GM23338 (cell line): Measurements from ENCODE around the gene HACL1. TPM values are rescaled to one million over a fixed set of nuclear protein-coding genes. Genes with fewer than 3 reads are reported as not detected.

Experiments
- CREB1 ChIP-seq: fragments of 250-450 bp; sonication (Bioruptor Pico); IDR thresholded peaks from 2 replicates; pipeline ENCODE4 v1.5.0; 2020; ENCODE audit warnings: low read depth, mild to moderate bottlenecking, moderate library complexity
- CTCF ChIP-seq, 2 experiments: fragments of 200-600 bp in 1 of 2; sonication (generic) in 1 of 2; conservative IDR thresholded peaks; 2 replicates each; pipeline versions ENCODE4 v1.5.1 to v1.6.1; 2016 to 2017; ENCODE audit warnings: antibody characterized with exemption in 2 of 2, low read depth in 2 of 2, mild to moderate bottlenecking in 2 of 2, moderate library complexity in 1 of 2
- ETS1 ChIP-seq: IDR thresholded peaks from 2 replicates; pipeline ENCODE4 v1.6.1; 2016; ENCODE audit warnings: antibody characterized with exemption
- EZH2 ChIP-seq: fragments of 200-600 bp; sonication (generic); IDR thresholded peaks from one replicate; pipeline ENCODE4 v1.8.0; 2017; ENCODE audit warnings: antibody characterized with exemption, mild to moderate bottlenecking, low read depth; ENCODE audit not compliant: unreplicated experiment
- EZH2phosphoT487 ChIP-seq: fragments of 200-600 bp; sonication (generic); IDR thresholded peaks from one replicate; pipeline ENCODE4 v1.8.1; 2018; ENCODE audit warnings: antibody characterized with exemption; ENCODE audit not compliant: unreplicated experiment
- JUNB ChIP-seq: IDR thresholded peaks from one replicate; pipeline ENCODE4 v1.6.1; 2016; ENCODE audit warnings: antibody characterized with exemption; ENCODE audit not compliant: unreplicated experiment
- NANOG ChIP-seq: IDR thresholded peaks from 2 replicates; pipeline ENCODE4 v1.6.1; 2016; ENCODE audit warnings: antibody characterized with exemption, borderline replicate concordance
- POLR2AphosphoS5 ChIP-seq: IDR thresholded peaks from 2 replicates; pipeline ENCODE4 v1.6.1; 2016; ENCODE audit warnings: antibody characterized with exemption, low read depth
- STAT1 ChIP-seq: IDR thresholded peaks from one replicate; pipeline ENCODE4 v1.6.1; 2016; ENCODE audit warnings: antibody characterized with exemption; ENCODE audit not compliant: unreplicated experiment
- ZNF114 ChIP-seq: fragments of 250-450 bp; sonication (Bioruptor Pico); IDR thresholded peaks from 2 replicates; pipeline ENCODE4 v1.5.0; 2020; ENCODE audit warnings: mild to moderate bottlenecking, moderate library complexity
- ZNF331 ChIP-seq: fragments of 250-450 bp; sonication (Bioruptor Pico); IDR thresholded peaks from 2 replicates; pipeline ENCODE4 v1.5.0; 2020; ENCODE audit warnings: low read depth, mild to moderate bottlenecking, moderate library complexity
- ZNF462 ChIP-seq: fragments of 250-450 bp; sonication (Bioruptor Pico); IDR thresholded peaks from 2 replicates; pipeline ENCODE4 v1.5.0; 2020; ENCODE audit warnings: mild to moderate bottlenecking, moderate library complexity
- polyA plus RNA-seq: library from polyadenylated mRNA; unstranded; fragments of >200 nt; fragmentation: Nextera tagmentation; extraction: Ambion mirVana; gene quantifications from 2 replicates; pipeline ENCODE4 v1.2.1, GENCODE V29; 2016
- total RNA-seq: library from RNA; depleted of rRNA; stranded (reverse); fragments of >200 nt; shearing (Covaris generic); gene quantifications from 2 replicates; pipeline ENCODE4 v1.2.3, GENCODE V29; 2014

The HACL1 gene
- total and polyA plus RNA-seq, 2 experiments from 2014 or later = 19.6 to 33.5 TPM

GRCh38 chr3:15572138-15572537 is 29.2 kb downstream of the HACL1 start (continued):
- TF ChIP-seq ZNF462 (CRISPR knock-in tag) (no peak), JUNB (no peak), ZNF331 (CRISPR knock-in tag) (no peak), STAT1 (no peak), EZH2phosphoT487 (no peak), CTCF (conservative IDR thresholded peaks at IDR 0.05; ENCODE audit: low read depth in 2 of 2) (no peak), EZH2 (no peak), POLR2AphosphoS5 (no peak), ETS1 (no peak), ZNF114 (CRISPR knock-in tag) (no peak), NANOG (no peak), CREB1 (CRISPR knock-in tag) (no peak)
